DOHH2 (cell line): Measurements from ENCODE around the gene EEF1AKMT3.

Source experiments
- H3F3A ChIP-seq: fragments of 200-600 bp; sonication (generic), shearing (Covaris generic); 2 replicates; pipeline ENCODE4 v1.6.0; 2016; ENCODE audit warnings: antibody characterized with exemption, mild to moderate bottlenecking; ENCODE audit not compliant: control insufficient read depth, insufficient read depth
- H3K27ac ChIP-seq: fragments of 200-600 bp; sonication (generic); 2 replicates; pipeline ENCODE4 v1.5.1; 2014; ENCODE audit warnings: low read depth, mild to moderate bottlenecking, low read length, moderate library complexity
- H3K27me3 ChIP-seq: fragments of 200-600 bp; sonication (generic); 2 replicates; pipeline ENCODE4 v1.6.1; 2014; ENCODE audit warnings: mild to moderate bottlenecking, low read length, mixed read lengths; ENCODE audit not compliant: control insufficient read depth
- H3K36me3 ChIP-seq: fragments of 200-600 bp; sonication (generic); 2 replicates; pipeline ENCODE4 v1.6.1; 2014; ENCODE audit warnings: mild to moderate bottlenecking, low read length, moderate library complexity, mixed read lengths; ENCODE audit not compliant: control insufficient read depth
- H3K4me1 ChIP-seq: fragments of 200-600 bp; sonication (generic); 2 replicates; pipeline ENCODE4 v1.6.1; 2014; ENCODE audit warnings: mild to moderate bottlenecking, low read length, mixed read lengths; ENCODE audit not compliant: control insufficient read depth
- H3K4me2 ChIP-seq: fragments of 200-600 bp; sonication (generic); 2 replicates; pipeline ENCODE4 v1.6.0; 2014; ENCODE audit warnings: mild to moderate bottlenecking, low read length, moderate library complexity
- H3K4me3 ChIP-seq: fragments of 200-600 bp; sonication (generic); 2 replicates; pipeline ENCODE4 v1.5.1; 2014; ENCODE audit warnings: mild to moderate bottlenecking, low read length, mixed read lengths
- H3K79me2 ChIP-seq: fragments of 200-600 bp; sonication (generic); 2 replicates; pipeline ENCODE4 v1.6.1; 2014; ENCODE audit warnings: mild to moderate bottlenecking, low read length, mixed read lengths; ENCODE audit not compliant: control insufficient read depth
- H3K9me2 ChIP-seq: fragments of 200-600 bp; sonication (generic); replicated peaks from 2 replicates; pipeline ENCODE4 v1.6.1; 2014; ENCODE audit warnings: mild to moderate bottlenecking, low read length, mixed read lengths; ENCODE audit not compliant: control insufficient read depth
- H3K9me3 ChIP-seq: fragments of 200-600 bp; sonication (generic); 2 replicates; pipeline ENCODE4 v1.6.1; 2014; ENCODE audit warnings: antibody characterized with exemption, low read length, mixed read lengths; ENCODE audit not compliant: control insufficient read depth, insufficient read depth
- H4K20me1 ChIP-seq: fragments of 200-600 bp; sonication (generic); 2 replicates; pipeline ENCODE4 v1.6.0; 2014; ENCODE audit warnings: low read depth, mild to moderate bottlenecking, antibody characterized with exemption, low read length, moderate library complexity; ENCODE audit not compliant: control insufficient read depth, insufficient read depth
- EZH2phosphoT487 ChIP-seq: fragments of 200-600 bp; sonication (generic); IDR thresholded peaks from 2 replicates; pipeline ENCODE4 v1.6.1; 2017; ENCODE audit warnings: borderline replicate concordance, mild to moderate bottlenecking, antibody characterized with exemption, low read length, moderate library complexity, mixed read lengths
- TF ChIP-seq, protein P1 (sequence below): fragments of 200-600 bp; sonication (generic); IDR thresholded peaks from one replicate; pipeline ENCODE4 v1.5.1; 2014; ENCODE audit warnings: antibody characterized with exemption, mild to moderate bottlenecking, low read depth, low read length; ENCODE audit not compliant: poor library complexity, severe bottlenecking

The EEF1AKMT3 gene

GRCh38 chr12:57755454-57756372, 16.7 kb upstream of the EEF1AKMT3 start:
- no peaks in the 10 kb centered on the region for H3K27me3 ChIP-seq
- no peaks in the 10 kb centered on the region for H3K9me3 ChIP-seq
- H3K36me3 ChIP-seq = peaks cover 57% of the 10 kb centered on the region
- peaks cover 70% of the 10 kb centered on the region for H3K79me2 ChIP-seq
- H3K4me2 ChIP-seq = peak overlapping the region; percentile 96
- H3F3A ChIP-seq = peaks cover 19% of the 10 kb centered on the region
- peak overlapping the region; percentile 79 for H3K27ac ChIP-seq
- peaks cover 46% of the 10 kb centered on the region for H3K4me1 ChIP-seq
- H3K4me3 ChIP-seq = peak overlapping the region; percentile 88
- peaks cover 13% of the 10 kb centered on the region; the same call in 1 of the 2 replicates for H4K20me1 ChIP-seq
- no peaks in the 10 kb centered on the region for H3K9me2 ChIP-seq
- TF ChIP-seq EZH2phosphoT487 = no peak
- TF ChIP-seq, protein P1, sequence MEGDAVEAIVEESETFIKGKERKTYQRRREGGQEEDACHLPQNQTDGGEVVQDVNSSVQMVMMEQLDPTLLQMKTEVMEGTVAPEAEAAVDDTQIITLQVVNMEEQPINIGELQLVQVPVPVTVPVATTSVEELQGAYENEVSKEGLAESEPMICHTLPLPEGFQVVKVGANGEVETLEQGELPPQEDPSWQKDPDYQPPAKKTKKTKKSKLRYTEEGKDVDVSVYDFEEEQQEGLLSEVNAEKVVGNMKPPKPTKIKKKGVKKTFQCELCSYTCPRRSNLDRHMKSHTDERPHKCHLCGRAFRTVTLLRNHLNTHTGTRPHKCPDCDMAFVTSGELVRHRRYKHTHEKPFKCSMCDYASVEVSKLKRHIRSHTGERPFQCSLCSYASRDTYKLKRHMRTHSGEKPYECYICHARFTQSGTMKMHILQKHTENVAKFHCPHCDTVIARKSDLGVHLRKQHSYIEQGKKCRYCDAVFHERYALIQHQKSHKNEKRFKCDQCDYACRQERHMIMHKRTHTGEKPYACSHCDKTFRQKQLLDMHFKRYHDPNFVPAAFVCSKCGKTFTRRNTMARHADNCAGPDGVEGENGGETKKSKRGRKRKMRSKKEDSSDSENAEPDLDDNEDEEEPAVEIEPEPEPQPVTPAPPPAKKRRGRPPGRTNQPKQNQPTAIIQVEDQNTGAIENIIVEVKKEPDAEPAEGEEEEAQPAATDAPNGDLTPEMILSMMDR = no peak

GRCh38 chr12:57756406-57757341, 15.7 kb upstream of the EEF1AKMT3 start:
- Histone ChIP-seq H3K4me2 (peak overlapping the region; percentile 96), H4K20me1 (peaks cover 16% of the 10 kb centered on the region; the same call in 1 of the 2 replicates), H3K36me3 (peaks cover 55% of the 10 kb centered on the region), H3K27ac (peak overlapping the region; percentile 79), H3K27me3 (no peaks in the 10 kb centered on the region), H3K4me1 (peaks cover 41% of the 10 kb centered on the region), H3K79me2 (peaks cover 61% of the 10 kb centered on the region), H3K9me3 (no peaks in the 10 kb centered on the region), H3F3A (peaks cover 19% of the 10 kb centered on the region), H3K4me3 (peak overlapping the region; percentile 88), H3K9me2 (no peaks in the 10 kb centered on the region)
- TF ChIP-seq EZH2phosphoT487 = no peak
- TF ChIP-seq, protein P1 = peak; percentile 96

DNA sequence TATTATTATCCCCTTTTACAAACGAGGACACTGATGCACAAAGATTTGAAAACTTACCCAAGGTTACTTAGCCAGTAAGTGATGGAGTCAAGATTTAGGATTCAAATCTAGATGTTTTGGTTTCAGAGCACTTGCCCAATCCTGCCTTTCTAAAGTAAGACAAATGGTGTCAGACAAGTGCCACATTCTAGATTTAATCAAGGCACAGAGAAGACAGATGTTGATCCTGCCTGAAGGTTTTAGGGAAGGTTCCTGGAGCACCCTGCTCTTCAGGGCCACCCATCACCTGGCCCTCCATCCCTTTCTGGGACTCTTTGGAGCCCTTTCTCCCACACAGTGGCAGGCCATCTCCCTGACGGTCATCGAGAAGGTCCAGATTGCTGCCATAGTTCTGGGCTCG, 14.6 kb upstream of the EEF1AKMT3 start:
- peaks cover 51% of the 10 kb centered on the region for H3K36me3 ChIP-seq
- H3K4me3 ChIP-seq = no peak overlapping the region
- no peak for TF ChIP-seq EZH2phosphoT487
- TF ChIP-seq, protein P1 = no peak
- peaks cover 28% of the 10 kb centered on the region for H3F3A ChIP-seq
- peaks cover 16% of the 10 kb centered on the region; the same call in 1 of the 2 replicates for H4K20me1 ChIP-seq
- no peak overlapping the region for H3K4me2 ChIP-seq
- H3K9me3 ChIP-seq = no peaks in the 10 kb centered on the region
- H3K4me1 ChIP-seq = peaks cover 38% of the 10 kb centered on the region
- H3K9me2 ChIP-seq = no peaks in the 10 kb centered on the region
- H3K27ac ChIP-seq = no peak overlapping the region
- peaks cover 53% of the 10 kb centered on the region for H3K79me2 ChIP-seq
- no peaks in the 10 kb centered on the region for H3K27me3 ChIP-seq
